GM13977 (cell line): ENCODE results near the gene MSH6.
A peak's percentile ranks its signal among the peaks of the same experiment; 100 is the strongest.

Experiments used
- DNase-seq: peaks from one replicate; pipeline ENCODE4 v3.0.0; 2012; ENCODE audit warnings: low spot score
- CTCF ChIP-seq: IDR thresholded peaks from 2 replicates; pipeline ENCODE4 v1.5.1; 2012; ENCODE audit warnings: mild to moderate bottlenecking, control low read depth; ENCODE audit not compliant: insufficient read depth; ENCODE audit errors: extremely low read depth, missing control alignments
- in situ Hi-C: fragments of 300-500 bp; cut with MboI; formaldehyde crosslinking; loops from one replicate; pipeline ENCODE4 v1.12.0; 2022; ENCODE audit warnings: low sequenced_read_pairs, low pct_unique_long_range_greater_than_20kb, mixed read lengths, inconsistent platforms; ENCODE audit not compliant: unreplicated experiment

MSH6 gene

GRCh38 chr2:47833516-47833968 lies 50.6 kb downstream of the MSH6 start:
- in situ Hi-C loops: no loop called here
- peak; percentile 33 for DNase-seq
- no peak for TF ChIP-seq CTCF

- no peak for DNase-seq
- no peak for TF ChIP-seq CTCF
- in situ Hi-C loops: no loop called here
These were observed 55.3 kb downstream of the MSH6 start for GRCh38 chr2:47838249-47838648.

- no peak for DNase-seq
- TF ChIP-seq CTCF: no peak
- in situ Hi-C loops: no loop called here
These were observed 55.7 kb downstream of the MSH6 start for GRCh38 chr2:47838686-47839085.

DNA sequence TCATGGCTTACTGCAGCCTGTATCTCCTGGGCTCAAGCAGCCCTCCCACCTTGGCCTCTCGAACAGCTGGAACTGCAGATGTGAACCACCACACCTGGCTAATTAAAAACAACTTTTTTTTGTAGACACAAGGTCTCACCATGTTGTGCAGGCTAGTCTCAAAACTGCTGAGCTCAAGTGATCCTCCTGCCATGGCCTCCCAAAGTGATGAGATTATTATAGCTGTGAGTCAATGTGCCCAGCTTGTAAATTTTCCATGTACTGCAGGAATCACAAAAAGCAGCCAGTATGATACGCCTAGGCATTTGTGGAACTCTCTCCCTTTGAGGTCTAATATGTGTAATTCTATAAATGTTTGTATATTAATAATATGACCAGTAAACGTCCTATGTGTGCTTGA lies 59.9 kb downstream of the MSH6 start:
- in situ Hi-C loops: loop anchor here (10.0 kb wide), 1 partner anchor 262 kb away; no protein-coding TSS in a partner anchor
- DNase-seq: no peak

GRCh38 chr2:47843407-47843806 lies 60.5 kb downstream of the MSH6 start:
- DNase-seq: no peak
- in situ Hi-C loops: loop anchor here (10.0 kb wide), 1 partner anchor 261 kb away; no protein-coding TSS in a partner anchor
- TF ChIP-seq CTCF: no peak

More for the DNA sequence above, 59.9 kb downstream of the MSH6 start:
- TF ChIP-seq CTCF: no peak

DNA sequence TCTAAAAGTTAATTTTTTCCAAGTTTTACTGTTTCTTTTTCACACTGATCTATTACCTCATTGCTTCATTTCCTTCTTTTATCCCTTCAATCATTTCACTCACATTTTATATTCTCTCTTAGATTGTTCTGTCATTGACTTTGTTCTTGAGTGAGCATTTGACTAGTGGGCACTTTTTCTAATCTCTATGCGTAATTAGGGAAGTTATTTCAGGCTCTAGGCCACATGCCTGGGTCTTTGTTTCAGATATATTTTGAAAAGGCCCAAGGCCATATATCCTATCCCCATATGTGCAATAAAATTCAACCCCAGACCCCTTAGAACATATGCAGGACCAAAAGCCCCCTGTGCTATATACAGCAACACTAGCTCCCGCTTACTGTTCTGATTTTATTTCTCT lies 61.2 kb downstream of the MSH6 start:
- DNase-seq: no peak
- no peak for TF ChIP-seq CTCF
- in situ Hi-C loops: loop anchor here (10.0 kb wide), 1 partner anchor 261 kb away; no protein-coding TSS in a partner anchor
